Calu3 (cell line): Measurements from ENCODE around the gene PRR13. TPM values are rescaled to one million over a fixed set of nuclear protein-coding genes. Genes with fewer than 3 reads are reported as not detected.

Experiments
- BruUV-seq: library from RNA; stranded (reverse); fragments of 400-500 nt; replicated peaks from 2 replicates; lab custom pipeline; 2021; lab: Mats Ljungman, UMichigan
- CTCF ChIA-PET: fragments of 300-600 bp; sonication (Branson Sonifier 250); formaldehyde crosslinking; loops from one replicate; lab custom pipeline; 2022; ENCODE audit warnings: antibody characterized with exemption; lab: Charles Lee
- DNase-seq: peaks from one replicate; pipeline ENCODE4 v3.0.0; 2022
- H3K27ac Mint-ChIP-seq: one replicate; pipeline ENCODE4 v1.8.0; 2022; ENCODE audit warnings: mixed read lengths; ENCODE audit not compliant: unreplicated experiment
- H3K27me3 Mint-ChIP-seq: one replicate; pipeline ENCODE4 v1.8.0; 2022; ENCODE audit warnings: mixed read lengths; ENCODE audit not compliant: unreplicated experiment
- H3K36me3 Mint-ChIP-seq: one replicate; pipeline ENCODE4 v1.8.0; 2022; ENCODE audit warnings: mild to moderate bottlenecking, moderate library complexity, mixed read lengths; ENCODE audit not compliant: insufficient read depth, unreplicated experiment
- H3K4me1 Mint-ChIP-seq: one replicate; pipeline ENCODE4 v1.8.0; 2022; ENCODE audit warnings: mild to moderate bottlenecking, low read depth, mixed read lengths; ENCODE audit not compliant: unreplicated experiment
- H3K4me3 Mint-ChIP-seq: one replicate; pipeline ENCODE4 v1.8.0; 2022; ENCODE audit warnings: mild to moderate bottlenecking, low read depth, moderate library complexity, mixed read lengths; ENCODE audit not compliant: unreplicated experiment
- H3K9me3 Mint-ChIP-seq: one replicate; pipeline ENCODE4 v1.8.0; 2022; ENCODE audit warnings: low read depth, mixed read lengths; ENCODE audit not compliant: unreplicated experiment
- CTCF ChIP-seq: fragments of 200-600 bp; IDR thresholded peaks from one replicate; pipeline ENCODE4 v1.8.0; 2022; ENCODE audit warnings: antibody characterized with exemption; ENCODE audit not compliant: unreplicated experiment
- intact Hi-C: fragments of 100-400 bp; cut with micrococcal nuclease; formaldehyde crosslinking; loops from one replicate; pipeline ENCODE4 v1.10.0; 2022; ENCODE audit not compliant: unreplicated experiment
- total RNA-seq: library from RNA; stranded (reverse); gene quantifications from 2 replicates; pipeline ENCODE4 v1.2.3, GENCODE V29; 2022

Gene PRR13
- total RNA-seq, 1 experiment from 2014 or later = 151 TPM

DNA sequence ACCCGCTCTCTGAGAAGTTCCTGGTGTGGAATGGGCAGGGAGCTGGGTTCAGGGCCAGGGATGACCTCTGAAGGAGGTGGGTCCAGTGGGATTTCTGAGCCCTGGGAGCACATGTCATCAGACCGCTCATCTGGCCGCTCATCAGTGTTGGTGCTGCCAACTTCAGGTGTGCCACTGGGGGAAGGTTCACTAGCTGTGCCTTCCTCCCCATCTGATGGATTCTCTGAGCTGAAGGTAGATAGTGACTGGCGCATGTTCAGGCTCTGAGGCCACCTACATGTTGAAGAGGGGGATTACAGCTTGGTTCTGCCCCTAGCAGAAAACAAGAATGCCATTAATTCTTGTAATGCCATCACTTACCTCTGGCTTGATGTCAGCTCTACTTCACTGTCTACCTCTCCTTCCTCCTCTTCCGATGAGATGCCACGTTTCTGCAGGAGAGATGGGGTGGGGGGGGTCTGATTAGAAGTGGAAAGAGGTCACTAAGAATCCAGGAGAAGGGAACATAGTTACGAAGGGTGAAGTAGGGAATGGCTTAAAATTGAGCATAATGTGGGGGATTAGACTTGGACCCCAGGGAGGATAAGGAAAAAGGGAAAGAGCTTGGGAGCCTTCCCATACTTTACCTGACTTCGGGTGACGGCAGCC, 40.5 kb downstream of the PRR13 start:
- Mint-ChIP-seq H3K4me3 (no peak overlapping the region), H3K36me3 (peaks cover 60% of the 10 kb centered on the region), H3K4me1 (no peaks in the 10 kb centered on the region), H3K27me3 (no peaks in the 10 kb centered on the region), H3K27ac (peak overlapping the region; percentile 52), H3K9me3 (no peaks in the 10 kb centered on the region)
- no peak for DNase-seq
- CTCF ChIA-PET = interaction anchor here (0.6 to 1.1 kb wide), 3 partner anchors 26 to 661 kb away, joined by 3 read pairs; no protein-coding TSS in a partner anchor
- no peak for TF ChIP-seq CTCF
- no TSS peak for BruUV-seq
- intact Hi-C loops = no loop called here

DNA sequence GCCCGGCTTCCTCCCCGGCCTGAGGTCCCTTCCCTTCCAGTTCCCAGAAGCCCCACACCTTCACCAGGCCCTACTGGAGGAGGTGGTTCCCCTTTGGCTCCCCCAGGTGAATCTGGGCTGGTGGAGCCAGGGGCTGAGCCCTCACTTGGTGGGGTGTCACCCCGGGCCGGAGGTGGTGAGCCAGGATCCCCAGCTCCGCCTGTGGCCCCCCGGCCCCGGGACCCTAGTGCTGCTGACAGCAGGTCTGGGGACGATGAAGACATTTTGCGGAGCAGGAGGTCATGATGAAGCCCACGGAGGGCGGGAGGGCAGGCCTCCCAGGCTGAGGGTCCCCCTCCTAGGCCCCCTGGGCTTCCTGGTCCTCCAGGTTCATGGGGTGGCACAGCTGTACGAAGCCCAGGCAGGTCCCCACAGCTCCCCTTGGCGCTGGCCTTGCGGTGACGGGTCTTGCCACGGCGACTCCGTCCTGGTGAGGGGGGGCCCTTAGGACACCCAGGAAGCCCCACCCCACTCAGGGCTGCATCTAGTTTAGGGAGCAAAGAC, 41.2 kb downstream of the PRR13 start:
- BruUV-seq = no TSS peak
- DNase-seq = no peak
- intact Hi-C loops = no loop called here
- H3K9me3 Mint-ChIP-seq = no peaks in the 10 kb centered on the region
- no peaks in the 10 kb centered on the region for H3K4me1 Mint-ChIP-seq
- peaks cover 54% of the 10 kb centered on the region for H3K36me3 Mint-ChIP-seq
- no peak overlapping the region for H3K4me3 Mint-ChIP-seq
- no peak overlapping the region for H3K27ac Mint-ChIP-seq
- no peaks in the 10 kb centered on the region for H3K27me3 Mint-ChIP-seq
- no peak for TF ChIP-seq CTCF
- CTCF ChIA-PET = interaction anchor here (0.6 kb wide), 1 partner anchor 223 kb away, joined by 3 read pairs; no protein-coding TSS in a partner anchor

DNA sequence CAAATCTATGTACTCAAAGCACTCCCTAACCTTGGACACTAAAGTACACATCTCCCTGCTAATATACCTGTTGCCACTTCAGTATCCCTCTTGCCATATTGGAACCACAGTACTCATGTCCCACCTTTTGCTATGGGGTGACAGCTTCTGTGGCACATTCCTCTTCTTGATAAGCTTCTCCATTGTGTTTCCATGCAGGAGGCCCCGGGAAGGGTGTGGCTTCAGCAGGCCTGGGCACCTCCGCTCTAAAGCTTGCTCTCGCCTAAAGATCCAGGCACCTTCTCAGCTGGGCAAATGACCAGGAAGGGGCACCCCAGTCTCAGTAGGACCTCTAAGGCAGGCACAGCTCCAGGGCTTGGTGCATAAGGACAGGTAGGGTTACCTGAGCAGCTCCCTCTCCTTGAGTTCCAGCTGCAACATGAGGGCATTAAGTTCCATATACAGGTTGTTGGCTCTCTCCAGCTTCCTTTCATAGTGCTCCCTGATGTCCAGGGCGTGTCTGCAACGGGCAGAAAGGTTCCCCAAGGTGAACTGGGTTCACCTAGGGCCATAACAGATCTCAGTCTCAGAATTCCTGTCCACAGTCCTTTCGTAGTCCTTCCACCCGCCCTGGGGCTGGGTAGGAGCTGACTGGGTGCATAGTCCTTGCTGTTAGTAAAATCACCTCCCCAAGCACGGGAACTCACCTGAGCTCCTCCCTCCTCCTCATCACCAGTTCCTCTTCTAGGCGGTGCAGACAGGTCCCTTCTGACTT, 41.9 kb downstream of the PRR13 start:
- intact Hi-C loops = no loop called here
- H3K36me3 Mint-ChIP-seq = peaks cover 47% of the 10 kb centered on the region
- DNase-seq = no peak
- no peaks in the 10 kb centered on the region for H3K9me3 Mint-ChIP-seq
- CTCF ChIA-PET = no interaction called here
- peak overlapping the region; percentile 37 for H3K27ac Mint-ChIP-seq
- no TSS peak for BruUV-seq
- TF ChIP-seq CTCF = no peak
- H3K4me3 Mint-ChIP-seq = no peak overlapping the region
- H3K4me1 Mint-ChIP-seq = no peaks in the 10 kb centered on the region
- no peaks in the 10 kb centered on the region for H3K27me3 Mint-ChIP-seq

GRCh38 chr12:53483979-53484377, 42.4 kb downstream of the PRR13 start:
- no peak for TF ChIP-seq CTCF
- no peak overlapping the region for H3K4me3 Mint-ChIP-seq
- no TSS peak for BruUV-seq
- H3K9me3 Mint-ChIP-seq = no peaks in the 10 kb centered on the region
- no peaks in the 10 kb centered on the region for H3K27me3 Mint-ChIP-seq
- intact Hi-C loops = no loop called here
- H3K4me1 Mint-ChIP-seq = no peaks in the 10 kb centered on the region
- peak overlapping the region; percentile 37 for H3K27ac Mint-ChIP-seq
- no peak for DNase-seq
- peaks cover 42% of the 10 kb centered on the region for H3K36me3 Mint-ChIP-seq
- CTCF ChIA-PET = no interaction called here
